OCI-LY3 (cell line): ENCODE results near the gene ENDOU.

ENCODE experiments used
- EZH2phosphoT487 ChIP-seq: fragments of 200-600 bp; shearing (Covaris generic); IDR thresholded peaks from 2 replicates; pipeline ENCODE4 v1.6.1; 2018; ENCODE audit warnings: antibody characterized with exemption, mixed run types, low read depth
- TF ChIP-seq, protein P1 (sequence below): fragments of 200-600, 300-600 bp; sonication (generic); IDR thresholded peaks from 2 replicates; pipeline ENCODE4 v1.5.1; 2014; ENCODE audit warnings: antibody characterized with exemption, low read length, low read depth

- TF ChIP-seq, protein P1, sequence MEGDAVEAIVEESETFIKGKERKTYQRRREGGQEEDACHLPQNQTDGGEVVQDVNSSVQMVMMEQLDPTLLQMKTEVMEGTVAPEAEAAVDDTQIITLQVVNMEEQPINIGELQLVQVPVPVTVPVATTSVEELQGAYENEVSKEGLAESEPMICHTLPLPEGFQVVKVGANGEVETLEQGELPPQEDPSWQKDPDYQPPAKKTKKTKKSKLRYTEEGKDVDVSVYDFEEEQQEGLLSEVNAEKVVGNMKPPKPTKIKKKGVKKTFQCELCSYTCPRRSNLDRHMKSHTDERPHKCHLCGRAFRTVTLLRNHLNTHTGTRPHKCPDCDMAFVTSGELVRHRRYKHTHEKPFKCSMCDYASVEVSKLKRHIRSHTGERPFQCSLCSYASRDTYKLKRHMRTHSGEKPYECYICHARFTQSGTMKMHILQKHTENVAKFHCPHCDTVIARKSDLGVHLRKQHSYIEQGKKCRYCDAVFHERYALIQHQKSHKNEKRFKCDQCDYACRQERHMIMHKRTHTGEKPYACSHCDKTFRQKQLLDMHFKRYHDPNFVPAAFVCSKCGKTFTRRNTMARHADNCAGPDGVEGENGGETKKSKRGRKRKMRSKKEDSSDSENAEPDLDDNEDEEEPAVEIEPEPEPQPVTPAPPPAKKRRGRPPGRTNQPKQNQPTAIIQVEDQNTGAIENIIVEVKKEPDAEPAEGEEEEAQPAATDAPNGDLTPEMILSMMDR: no peak
- TF ChIP-seq EZH2phosphoT487: no peak
These were observed 27.2 kb downstream of the ENDOU start for GRCh38 chr12:47698055-47698454.
